Measurements from ENCODE around the gene RASGRP2.
A peak's percentile ranks its signal among the peaks of the same experiment; 100 is the strongest.

RASGRP2 gene

DNA sequence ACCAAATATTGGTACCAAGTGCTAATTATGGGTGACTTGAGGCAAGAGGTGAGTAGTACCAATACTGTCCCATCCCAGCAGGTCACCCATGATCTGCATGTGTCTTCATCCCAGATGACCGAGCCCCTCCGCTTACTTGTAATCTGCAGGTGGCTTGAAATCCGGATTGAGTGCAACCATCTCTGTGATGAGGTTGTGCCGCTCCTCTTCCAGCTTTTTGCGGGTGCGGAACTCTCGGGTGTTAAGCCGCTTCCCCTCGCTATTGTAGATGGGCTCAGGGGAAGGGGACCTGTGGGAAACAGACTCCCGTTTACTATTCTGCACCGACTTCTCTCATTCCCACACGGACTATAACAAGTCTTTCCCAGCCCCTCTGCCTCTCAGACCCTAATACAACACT is 26.2 kb upstream of the RASGRP2 start:
- no peak for DNase-seq

- no peak for DNase-seq
These were observed 25.3 kb upstream of the RASGRP2 start for GRCh38 chr11:64769283-64769682.

- no peak for DNase-seq
These were observed 24.4 kb upstream of the RASGRP2 start for GRCh38 chr11:64768300-64768694.

DNA sequence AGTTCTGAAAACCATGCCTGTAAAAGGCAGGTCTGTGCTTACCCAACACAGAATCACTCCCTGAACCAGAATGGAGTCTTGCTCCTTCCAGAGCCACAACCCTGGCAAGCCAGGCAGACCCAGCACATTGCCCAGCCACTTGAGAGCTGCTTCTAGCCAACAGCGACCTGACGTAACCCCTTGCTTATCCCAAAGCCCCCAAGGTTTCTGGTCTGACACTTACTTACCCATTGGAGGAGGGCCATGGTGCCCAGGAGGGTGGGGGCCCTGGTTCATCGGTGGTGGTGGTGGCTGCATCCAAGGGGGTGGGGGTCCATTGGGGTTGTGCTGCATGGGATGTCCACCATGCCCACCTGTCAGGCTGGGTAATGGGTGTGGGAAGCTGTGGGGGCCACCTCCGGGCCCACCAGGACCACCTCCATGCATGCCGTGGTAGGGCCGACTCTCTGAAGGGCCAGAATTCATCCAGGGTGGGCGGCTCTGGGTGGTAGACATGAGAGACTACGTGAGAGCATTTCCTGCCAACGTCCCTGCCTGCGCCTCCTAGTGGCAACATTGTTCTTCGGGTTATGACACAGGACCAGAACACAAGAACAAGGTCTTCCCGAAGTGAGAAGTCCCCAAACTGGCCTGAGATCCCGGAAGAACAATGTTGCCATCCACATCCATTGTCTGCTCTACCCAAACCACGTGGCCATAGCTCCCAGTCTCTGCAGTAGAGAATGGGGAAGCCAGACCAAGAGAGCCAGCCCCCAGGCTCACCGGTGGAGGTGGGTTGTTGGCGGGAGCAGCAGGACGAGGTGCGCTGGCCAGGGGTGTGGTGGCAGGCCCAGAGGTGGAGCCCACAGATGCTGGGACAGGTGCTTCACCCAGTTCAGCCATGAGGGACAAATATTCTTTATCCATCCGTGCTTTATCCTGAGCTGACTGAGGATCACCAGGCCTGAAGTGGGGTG is 23.7 kb upstream of the RASGRP2 start:
- DNase-seq: peak; percentile 50 to 86 (median 73)

GRCh38 chr11:64766881-64767280 is 22.9 kb upstream of the RASGRP2 start:
- no peak for DNase-seq

GRCh38 chr11:64765851-64766665 is 22.1 kb upstream of the RASGRP2 start:
- no peak for DNase-seq

GRCh38 chr11:64765291-64765850 is 21.4 kb upstream of the RASGRP2 start:
- no peak for DNase-seq

DNA sequence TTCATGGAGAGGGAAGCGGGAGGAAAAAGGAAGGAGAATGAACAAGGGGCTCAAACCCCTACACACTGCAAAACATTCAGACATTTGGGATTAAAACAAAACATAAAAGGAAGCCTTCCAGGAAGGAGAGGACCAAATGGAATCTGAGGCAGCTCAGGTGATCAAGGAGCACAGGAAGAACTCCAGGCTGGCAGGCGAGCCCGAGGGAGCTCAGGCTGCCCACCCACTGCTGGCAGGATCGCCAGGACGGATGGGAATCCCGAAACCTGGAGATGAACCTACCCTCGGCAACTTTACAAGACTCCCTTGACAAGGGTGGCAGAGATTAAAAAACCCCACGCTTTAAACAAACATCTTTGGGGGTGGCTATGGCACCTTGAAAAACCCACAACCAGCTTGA is 20.8 kb upstream of the RASGRP2 start:
- DNase-seq: no peak

DNA sequence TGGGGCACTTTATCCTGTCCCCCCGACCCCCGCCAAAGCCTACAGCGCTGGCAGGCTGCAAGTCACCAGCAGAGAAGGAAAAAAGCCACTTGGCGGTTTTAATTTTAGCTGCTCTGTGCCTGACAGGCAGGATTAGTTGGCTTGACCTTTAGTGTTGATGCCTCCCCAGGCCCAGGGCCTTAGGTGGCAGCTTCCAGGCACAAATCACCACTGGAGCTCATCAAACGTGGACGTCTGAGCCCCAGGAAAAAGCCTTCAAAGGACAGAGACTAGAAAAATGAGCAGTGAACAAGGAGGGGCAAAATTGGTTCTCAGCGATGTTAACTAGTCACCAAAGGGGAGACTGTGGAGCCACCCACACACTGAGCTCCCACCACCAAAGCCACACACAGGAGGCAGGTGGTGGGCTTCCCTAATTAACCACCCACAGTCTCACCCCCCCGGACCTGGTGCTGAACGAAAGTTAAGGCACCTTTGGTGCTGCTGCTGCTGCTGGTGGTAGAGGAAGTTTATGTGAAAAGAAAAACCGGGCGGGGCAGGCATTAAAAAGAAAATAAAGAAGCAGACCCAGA is 20.2 kb upstream of the RASGRP2 start:
- DNase-seq: peak in 3 of 5 donors; percentile 53 to 67 (median 62)

GRCh38 chr11:64763526-64764039 is 19.6 kb upstream of the RASGRP2 start:
- DNase-seq: no peak

DNA sequence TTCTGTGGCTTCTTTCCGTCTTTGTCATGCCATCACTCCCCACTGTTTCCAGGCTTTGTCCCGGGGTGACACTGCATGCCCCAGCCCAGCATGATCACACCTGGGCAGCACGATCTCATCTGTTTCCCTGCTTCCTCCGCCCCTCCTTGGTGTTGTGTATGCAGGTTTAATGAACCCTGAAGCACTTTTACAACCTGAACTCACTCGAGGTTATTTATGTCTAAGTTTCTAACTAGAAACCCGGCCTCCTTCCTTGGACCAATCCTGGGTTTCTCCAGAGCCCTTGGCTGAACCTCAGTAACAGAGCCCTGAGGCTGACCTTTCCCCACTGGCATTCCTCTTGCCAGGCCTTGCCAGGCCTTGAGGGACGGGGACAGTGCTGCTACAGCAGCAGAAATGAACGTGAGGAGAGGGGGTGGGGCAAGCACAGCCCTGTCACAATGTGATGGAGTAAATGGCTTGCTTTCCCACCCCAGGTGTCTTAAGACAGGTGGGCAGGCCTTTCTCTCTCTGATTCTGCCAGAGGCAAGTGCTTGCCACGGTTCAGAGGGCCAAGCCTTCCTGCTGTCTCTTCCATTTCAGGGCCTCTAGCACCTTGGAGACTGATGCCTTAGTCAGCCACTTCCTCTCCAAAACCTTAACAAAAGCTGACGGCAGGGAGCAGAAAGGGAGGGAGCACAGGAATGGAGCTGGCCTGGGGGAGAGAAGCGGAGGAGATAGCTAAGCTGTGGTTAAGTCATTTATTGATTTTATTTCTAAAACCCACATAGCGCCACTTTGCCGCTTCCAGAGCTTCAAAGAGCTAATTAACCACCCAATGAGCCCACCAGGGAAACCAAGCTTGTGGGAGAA is 19.0 kb upstream of the RASGRP2 start:
- DNase-seq: peak in 1 of 5 donors; percentile 41

DNA sequence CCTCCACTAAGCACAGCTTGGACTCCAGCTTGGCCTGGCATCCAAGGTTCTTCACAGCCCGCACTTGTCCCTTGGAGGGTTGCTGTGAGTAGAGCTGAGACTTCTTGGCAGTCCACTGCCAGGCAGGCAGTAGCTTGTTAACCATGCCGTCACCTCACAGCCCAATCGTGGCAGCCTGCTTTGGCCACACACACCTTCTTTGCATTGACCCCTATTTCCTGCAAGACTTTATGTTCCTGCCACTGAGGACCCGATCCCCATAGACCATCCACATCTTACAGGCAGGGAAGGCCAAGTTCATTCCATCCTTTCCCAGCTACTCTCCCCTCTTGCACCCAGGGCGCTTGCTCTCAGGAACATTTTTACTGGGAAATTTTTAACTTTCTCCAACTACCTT is 18.3 kb upstream of the RASGRP2 start:
- DNase-seq: no peak

DNA sequence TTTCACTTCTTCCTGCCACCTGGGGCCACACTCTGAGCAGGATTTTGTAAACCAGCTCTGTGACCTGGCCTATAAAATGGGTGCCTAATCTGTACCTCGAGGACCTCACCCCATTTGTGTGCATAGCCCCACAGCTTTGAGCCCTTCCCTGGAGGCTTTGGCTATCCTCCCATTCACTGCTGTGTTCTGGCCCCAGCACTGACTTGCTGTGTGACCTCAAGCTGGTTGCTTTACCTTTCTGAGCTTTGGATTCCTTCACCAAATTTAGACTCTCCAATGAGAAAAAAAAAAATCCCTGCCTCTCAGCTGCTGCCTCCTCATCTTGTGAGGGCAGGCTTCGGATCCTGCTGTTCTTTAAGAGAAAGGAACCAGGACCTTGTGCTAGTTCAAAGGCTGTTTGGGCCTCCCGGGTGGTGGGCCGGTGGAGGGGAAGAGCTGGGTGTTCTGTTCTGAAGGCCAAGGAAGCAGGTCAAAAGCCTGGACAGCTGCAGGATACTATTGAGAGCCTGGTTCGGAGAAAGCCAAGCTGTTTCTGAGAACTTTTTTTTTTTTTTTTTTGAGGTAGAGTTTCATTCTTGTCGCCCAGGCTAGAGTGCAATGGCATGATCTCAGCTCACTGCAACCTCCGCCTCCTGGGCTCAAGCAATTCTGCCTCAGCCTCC is 16.9 kb upstream of the RASGRP2 start:
- peak in 1 of 5 donors; percentile 70 for DNase-seq

GRCh38 chr11:64759722-64760719 is 16.1 kb upstream of the RASGRP2 start, which contains the start of gene PYGM:
TSS of gene PYGM (minus strand) at chr11:64759974. CDS start at chr11:64759898, 76 bp downstream.
- no peak for DNase-seq

DNA sequence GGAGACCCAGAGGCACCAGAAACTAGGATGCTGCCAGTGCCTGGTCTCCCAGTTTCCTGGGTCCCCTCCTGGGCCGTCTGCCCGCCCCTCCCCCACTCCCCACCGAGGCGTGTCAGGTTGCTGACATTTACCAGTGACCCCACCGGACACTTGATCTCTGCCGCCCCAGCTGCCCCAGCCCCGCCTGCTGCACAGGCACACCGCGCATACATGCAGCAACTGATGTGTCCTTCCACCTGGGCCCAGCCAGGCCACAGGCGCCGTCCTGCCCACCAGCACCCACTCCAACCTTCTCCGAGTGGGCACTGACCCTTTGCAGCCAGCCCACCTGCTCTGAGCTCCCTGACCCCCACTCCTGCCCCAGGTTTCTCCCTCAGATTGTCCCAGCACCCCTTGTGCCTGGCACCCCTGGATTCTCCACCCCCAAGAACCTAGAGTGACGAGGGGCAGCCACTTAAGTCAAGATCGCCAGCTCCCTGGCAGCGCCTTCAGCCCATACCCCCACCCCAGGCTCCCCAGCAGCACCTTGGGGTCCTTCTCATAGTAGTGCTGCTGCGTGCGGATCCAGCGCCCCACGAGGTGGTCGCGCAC is 15.3 kb upstream of the RASGRP2 start:
- no peak for DNase-seq

DNA sequence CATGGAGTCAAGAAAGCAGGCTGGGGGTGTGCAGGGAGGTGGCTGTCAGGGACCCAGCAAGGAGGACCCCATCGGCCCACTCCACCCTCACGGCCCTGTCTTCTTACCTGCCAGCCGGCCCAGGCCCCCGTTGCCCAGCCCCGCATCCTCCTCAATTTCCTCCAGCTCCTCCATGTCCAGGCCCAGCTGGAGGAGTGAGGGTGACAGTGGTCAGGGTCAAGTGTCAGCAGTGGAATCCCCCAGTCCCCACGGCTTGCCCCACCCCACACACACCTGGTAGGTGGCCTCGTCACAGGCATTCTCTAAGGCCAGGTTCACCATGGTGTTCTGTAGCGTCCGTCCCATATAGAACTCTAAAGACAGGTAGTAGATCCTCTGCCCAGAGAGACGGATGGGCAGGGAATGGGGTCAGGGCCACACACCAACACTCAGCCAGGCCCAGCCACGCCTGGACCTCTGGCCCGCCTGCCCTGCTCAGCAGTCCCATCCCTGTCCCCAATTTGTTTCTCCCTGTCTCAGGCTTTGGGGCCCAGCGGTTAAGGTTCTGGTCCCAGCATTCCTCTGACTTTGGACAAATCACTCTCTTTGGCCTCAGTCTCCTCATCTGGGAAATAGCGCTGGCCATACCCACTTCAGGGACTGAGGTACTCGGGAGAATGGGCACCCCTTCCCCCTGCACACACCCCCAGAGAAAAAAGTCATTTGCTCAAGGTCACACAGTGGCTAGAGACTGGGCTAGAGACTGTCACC is 14.6 kb upstream of the RASGRP2 start:
- no peak for DNase-seq

- DNase-seq: no peak
These were observed 13.8 kb upstream of the RASGRP2 start for GRCh38 chr11:64757549-64758329.

Measured in T-helper 1 cell (primary cell).